GM12878 (cell line): ENCODE measurements around the gene RBMS1.

Source experiments
- CTCF ChIP-seq, 3 experiments: IDR thresholded peaks in 2 of 3; conservative IDR thresholded peaks in 1 of 3; 2 replicates each; pipeline ENCODE4 v1.5.1; 2011; ENCODE audit warnings: low read depth in 3 of 3, low read length in 3 of 3, mild to moderate bottlenecking in 3 of 3, control low read depth in 2 of 3, moderate library complexity in 2 of 3, inconsistent platforms in 1 of 3, mixed read lengths in 1 of 3; ENCODE audit not compliant: control insufficient read depth in 2 of 3, insufficient read depth in 1 of 3; ENCODE audit errors: extremely low read depth in 1 of 3
- E2F8 ChIP-seq: fragments of 450-650 bp; IDR thresholded peaks from 2 replicates; pipeline ENCODE4 v1.6.1; 2018; ENCODE audit warnings: mild to moderate bottlenecking, low read depth, moderate library complexity; ENCODE audit not compliant: partially characterized antibody
- EP300 ChIP-seq, 2 experiments: fragments of 150-350 bp in 1 of 2; IDR thresholded peaks; 2 replicates each; pipeline ENCODE4 v1.6.1; 2011 to 2012; ENCODE audit warnings: low read depth in 2 of 2, low read length in 2 of 2, borderline replicate concordance in 1 of 2, improper control_type of control experiment in 1 of 2, inconsistent platforms in 1 of 2; ENCODE audit not compliant: control insufficient read depth in 1 of 2
- EZH2 ChIP-seq: IDR thresholded peaks from 2 replicates; pipeline ENCODE4 v1.6.1; 2012; ENCODE audit warnings: low read depth, mild to moderate bottlenecking, control low read depth, inconsistent platforms, low read length, borderline replicate concordance; ENCODE audit not compliant: control insufficient read depth
- FOXM1 ChIP-seq: IDR thresholded peaks from 2 replicates; pipeline ENCODE4 v1.6.1; 2012; ENCODE audit warnings: low read depth, mild to moderate bottlenecking, inconsistent platforms, low read length, moderate library complexity
- IRF3 ChIP-seq: fragments of 450-650 bp; IDR thresholded peaks from 2 replicates; pipeline ENCODE4 v1.6.1; 2014; ENCODE audit warnings: mild to moderate bottlenecking
- JUNB ChIP-seq: IDR thresholded peaks from 2 replicates; pipeline ENCODE4 v1.6.1; 2016; ENCODE audit warnings: antibody characterized with exemption, mild to moderate bottlenecking
- PBX3 ChIP-seq: IDR thresholded peaks from 2 replicates; pipeline ENCODE4 v1.6.1; 2011; ENCODE audit warnings: mild to moderate bottlenecking, low read depth, low read length, moderate library complexity; ENCODE audit not compliant: insufficient replicate concordance
- RELA ChIP-seq: fragments of 450-650 bp; IDR thresholded peaks from 2 replicates; pipeline ENCODE4 v1.8.0; 2014; ENCODE audit warnings: borderline replicate concordance; ENCODE audit not compliant: partially characterized antibody
- TBL1XR1 ChIP-seq: IDR thresholded peaks from 2 replicates; pipeline ENCODE4 v1.6.1; 2012; ENCODE audit warnings: low read depth, low read length, improper control_type of control experiment
- USF1 ChIP-seq: IDR thresholded peaks from 2 replicates; pipeline ENCODE4 v1.6.1; 2011; ENCODE audit warnings: borderline replicate concordance, low read depth, mild to moderate bottlenecking, moderate library complexity, mixed read lengths, low read length; ENCODE audit not compliant: insufficient read depth; ENCODE audit errors: extremely low read length
- ZNF24 ChIP-seq: fragments of 450-650 bp; IDR thresholded peaks from 2 replicates; pipeline ENCODE4 v1.6.1; 2017; ENCODE audit warnings: antibody characterized with exemption, mild to moderate bottlenecking
- ZZZ3 ChIP-seq: IDR thresholded peaks from 2 replicates; pipeline ENCODE4 v1.6.1; 2011; ENCODE audit warnings: low read depth; ENCODE audit not compliant: control insufficient read depth, insufficient read length

GRCh38 chr2:160389875-160390274, 103.7 kb downstream of the RBMS1 start:
- no peak for TF ChIP-seq CTCF (IDR thresholded peaks at IDR 0.05 in 2 of 3, conservative IDR thresholded peaks at IDR 0.05 in 1 of 3; ENCODE audit: control insufficient read depth in 2 of 3, extremely low read depth in 1 of 3, insufficient read depth in 1 of 3, low read depth in 3 of 3, low read length in 3 of 3)
- TF ChIP-seq E2F8, result no peak
- TF ChIP-seq TBL1XR1, result no peak
- TF ChIP-seq FOXM1, result no peak
- TF ChIP-seq USF1, result no peak
- TF ChIP-seq IRF3, result no peak
- no peak for TF ChIP-seq ZZZ3
- no peak for TF ChIP-seq JUNB
- no peak for TF ChIP-seq EP300 (IDR thresholded peaks at IDR 0.05; ENCODE audit: borderline replicate concordance in 1 of 2, control insufficient read depth in 1 of 2, low read depth in 2 of 2, low read length in 2 of 2)
- TF ChIP-seq PBX3, result no peak
- TF ChIP-seq ZNF24, result no peak
- TF ChIP-seq RELA, result no peak
- no peak for TF ChIP-seq EZH2
